Endodermal cell (in vitro differentiated cells): ENCODE results near the gene TMEM33. TPM values are rescaled to one million over a fixed set of nuclear protein-coding genes. Genes with fewer than 3 reads are reported as not detected.

Experiments
- DNase-seq: peaks from one replicate; pipeline ENCODE4 v3.0.0-alpha.2; 2017
- H3K27ac ChIP-seq: 2 replicates; pipeline ENCODE4 v1.5.1; 2013; ENCODE audit warnings: mild to moderate bottlenecking, low read depth, low read length, moderate library complexity
- H3K27me3 ChIP-seq: 2 replicates; pipeline ENCODE4 v1.6.1; 2013; ENCODE audit warnings: mild to moderate bottlenecking, low read length, moderate library complexity; ENCODE audit not compliant: insufficient read depth, control insufficient read depth, poor library complexity, severe bottlenecking
- H3K36me3 ChIP-seq: 2 replicates; pipeline ENCODE4 v1.7.0; 2013; ENCODE audit warnings: mild to moderate bottlenecking, low read length, moderate library complexity; ENCODE audit not compliant: control insufficient read depth, insufficient read depth
- H3K4me1 ChIP-seq: one replicate; pipeline ENCODE4 v1.7.0; 2013; ENCODE audit warnings: low read length; ENCODE audit not compliant: control insufficient read depth, insufficient read depth
- H3K4me3 ChIP-seq: 2 replicates; pipeline ENCODE4 v1.5.1; 2013; ENCODE audit warnings: mild to moderate bottlenecking, low read length, moderate library complexity
- H3K9ac ChIP-seq: 2 replicates; pipeline ENCODE4 v1.6.1; 2013; ENCODE audit warnings: mild to moderate bottlenecking, low read length, moderate library complexity; ENCODE audit not compliant: poor library complexity, severe bottlenecking; ENCODE audit errors: extremely low read depth
- H3K9me3 ChIP-seq: 2 replicates; pipeline ENCODE4 v1.6.1; 2013; ENCODE audit warnings: mild to moderate bottlenecking, low read length, moderate library complexity; ENCODE audit not compliant: control insufficient read depth
- H3K27ac Mint-ChIP-seq: 2 replicates; pipeline ENCODE4 v1.8.0; 2020; ENCODE audit warnings: mixed read lengths
- H3K27me3 Mint-ChIP-seq: 2 replicates; pipeline ENCODE4 v1.8.0; 2021; ENCODE audit warnings: mild to moderate bottlenecking, mixed read lengths; ENCODE audit not compliant: insufficient read depth
- H3K36me3 Mint-ChIP-seq: 2 replicates; pipeline ENCODE4 v1.8.0; 2020; ENCODE audit warnings: low read depth, mixed read lengths
- H3K4me1 Mint-ChIP-seq: 2 replicates; pipeline ENCODE4 v1.8.0; 2020; ENCODE audit warnings: mixed read lengths
- H3K4me3 Mint-ChIP-seq: 2 replicates; pipeline ENCODE4 v1.8.0; 2020; ENCODE audit warnings: mild to moderate bottlenecking, moderate library complexity, mixed read lengths
- H3K9me3 Mint-ChIP-seq: 2 replicates; pipeline ENCODE4 v1.8.0; 2020; ENCODE audit warnings: mild to moderate bottlenecking, mixed read lengths
- WGBS, 2 experiments: methylation state at CpG; one replicate each; pipeline versions ENCODE4 v1.1.5 to v1.1.7; 2013; ENCODE audit warnings: missing lambda C conversion rate in 2 of 2, mixed read lengths in 1 of 2; ENCODE audit not compliant: insufficient coverage in 1 of 2, insufficient read length in 1 of 2; 5-methylcytosine and 5-hydroxymethylcytosine counted together
- total RNA-seq, 2 donors: library from RNA; stranded (reverse); fragmentation: NEBNext Ultra II Directional in 1 of 2; extraction: Animal tissue kit (Norgen Biotek cat#: 25700) in 1 of 2; gene quantifications; 2 replicates in 1 of 2; 3 replicates in 1 of 2; pipeline ENCODE4 v1.2.1, GENCODE V29; 2021
- TF ChIP-seq, protein P1 (sequence below): fragments of 200-600 bp; sonication (generic); conservative IDR thresholded peaks from 2 replicates; pipeline ENCODE4 v1.5.0; 2021; ENCODE audit warnings: antibody characterized with exemption, mild to moderate bottlenecking

Gene TMEM33
- total RNA-seq, 2 donors from 2014 or later, result 80.0 to 84.1 TPM

DNA sequence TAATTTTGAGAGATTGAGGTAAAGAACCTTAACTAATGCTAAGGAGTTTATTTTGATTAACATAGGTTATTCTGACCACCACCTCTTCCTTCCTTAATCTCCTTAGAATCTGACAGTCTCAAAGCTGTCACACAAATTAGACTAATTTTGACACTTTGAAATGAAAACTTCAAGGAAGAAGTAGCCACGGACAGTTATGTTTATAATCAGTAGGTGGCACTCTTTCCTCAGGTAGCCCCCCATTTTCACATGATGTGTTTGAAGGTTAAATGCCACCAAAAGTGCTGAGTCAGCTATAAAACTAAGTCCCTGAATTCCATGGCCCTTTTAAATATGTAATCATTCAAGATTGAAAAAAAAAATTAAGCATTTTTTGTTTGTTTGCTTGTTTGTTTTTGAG, 22.4 kb downstream of the TMEM33 start:
- Mint-ChIP-seq H3K4me1 (no peaks in the 10 kb centered on the region), H3K36me3 (peaks cover 22% of the 10 kb centered on the region), H3K27me3 (no peaks in the 10 kb centered on the region), H3K9me3 (no peaks in the 10 kb centered on the region), H3K27ac (no peak overlapping the region), H3K4me3 (no peak overlapping the region)
- Histone ChIP-seq H3K27me3 (no peaks in the 10 kb centered on the region), H3K27ac (no peak overlapping the region), H3K4me1 (no peaks in the 10 kb centered on the region), H3K9ac (no peak overlapping the region), H3K9me3 (no peaks in the 10 kb centered on the region), H3K36me3 (peaks cover 44% of the 10 kb centered on the region), H3K4me3 (no peak overlapping the region)
- TF ChIP-seq, protein P1, sequence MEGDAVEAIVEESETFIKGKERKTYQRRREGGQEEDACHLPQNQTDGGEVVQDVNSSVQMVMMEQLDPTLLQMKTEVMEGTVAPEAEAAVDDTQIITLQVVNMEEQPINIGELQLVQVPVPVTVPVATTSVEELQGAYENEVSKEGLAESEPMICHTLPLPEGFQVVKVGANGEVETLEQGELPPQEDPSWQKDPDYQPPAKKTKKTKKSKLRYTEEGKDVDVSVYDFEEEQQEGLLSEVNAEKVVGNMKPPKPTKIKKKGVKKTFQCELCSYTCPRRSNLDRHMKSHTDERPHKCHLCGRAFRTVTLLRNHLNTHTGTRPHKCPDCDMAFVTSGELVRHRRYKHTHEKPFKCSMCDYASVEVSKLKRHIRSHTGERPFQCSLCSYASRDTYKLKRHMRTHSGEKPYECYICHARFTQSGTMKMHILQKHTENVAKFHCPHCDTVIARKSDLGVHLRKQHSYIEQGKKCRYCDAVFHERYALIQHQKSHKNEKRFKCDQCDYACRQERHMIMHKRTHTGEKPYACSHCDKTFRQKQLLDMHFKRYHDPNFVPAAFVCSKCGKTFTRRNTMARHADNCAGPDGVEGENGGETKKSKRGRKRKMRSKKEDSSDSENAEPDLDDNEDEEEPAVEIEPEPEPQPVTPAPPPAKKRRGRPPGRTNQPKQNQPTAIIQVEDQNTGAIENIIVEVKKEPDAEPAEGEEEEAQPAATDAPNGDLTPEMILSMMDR, result peak; percentile 82
- WGBS, 2 experiments, result 56 to 60% methylated on average over 1 of the region's 1 CpG
- DNase-seq, result no peak

DNA sequence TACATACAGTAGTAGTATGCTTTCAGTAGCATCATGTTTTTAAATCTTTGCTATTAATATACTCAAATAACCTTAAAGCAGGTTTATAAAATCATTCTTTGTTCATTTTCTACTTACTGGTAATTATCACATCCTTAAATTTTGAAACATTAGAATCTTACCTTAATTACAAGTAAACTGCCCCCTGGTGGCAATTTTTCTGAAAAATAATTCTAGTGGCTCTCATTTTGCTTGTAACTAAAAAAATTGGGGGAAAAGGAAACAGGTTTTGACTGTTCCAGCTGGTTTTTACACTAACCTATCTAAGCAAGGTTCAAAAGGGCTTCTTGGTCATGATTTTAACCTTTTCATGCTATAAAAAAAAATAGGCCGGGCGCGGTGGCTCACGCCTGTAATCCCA, 27.9 kb downstream of the TMEM33 start:
- Histone ChIP-seq H3K9ac (no peak overlapping the region), H3K9me3 (no peaks in the 10 kb centered on the region), H3K27ac (no peak overlapping the region), H3K4me3 (no peak overlapping the region), H3K36me3 (no peaks in the 10 kb centered on the region), H3K4me1 (no peaks in the 10 kb centered on the region), H3K27me3 (no peaks in the 10 kb centered on the region)
- DNase-seq, result no peak
- no peak overlapping the region for H3K4me3 Mint-ChIP-seq
- TF ChIP-seq, protein P1, result peak; percentile 75
- H3K27me3 Mint-ChIP-seq, result no peaks in the 10 kb centered on the region
- H3K36me3 Mint-ChIP-seq, result peaks cover under 1% of the 10 kb centered on the region
- H3K4me1 Mint-ChIP-seq, result no peaks in the 10 kb centered on the region
- WGBS, 2 experiments, result 97% methylated on average over 4 of the region's 4 CpGs; no CpG with 5 or more reads in 1 of the 2 experiments
- H3K9me3 Mint-ChIP-seq, result peaks cover under 1% of the 10 kb centered on the region
- no peak overlapping the region for H3K27ac Mint-ChIP-seq

DNA sequence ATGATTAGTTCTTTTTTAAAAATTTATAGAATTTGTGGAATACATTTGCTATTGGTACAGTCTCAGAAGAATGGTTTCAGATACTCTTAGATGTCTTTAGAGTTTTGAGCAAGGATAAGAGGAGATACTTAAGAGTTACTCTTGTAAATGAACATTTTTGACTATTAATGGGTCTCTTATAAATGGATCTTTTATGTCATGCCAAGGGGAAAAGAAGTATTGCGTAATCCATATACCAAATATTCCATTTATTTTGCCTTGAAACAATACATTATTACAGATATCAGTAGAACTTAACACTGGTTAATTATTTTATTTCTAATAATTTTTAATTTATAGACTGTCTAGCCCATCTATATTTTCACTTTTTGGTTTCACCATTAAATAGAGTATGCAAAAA, 29.2 kb downstream of the TMEM33 start:
- H3K4me1 ChIP-seq, result no peaks in the 10 kb centered on the region
- no peak overlapping the region for H3K27ac Mint-ChIP-seq
- no peak overlapping the region for H3K9ac ChIP-seq
- TF ChIP-seq, protein P1, result no peak
- peaks cover 4% of the 10 kb centered on the region for H3K36me3 Mint-ChIP-seq
- H3K36me3 ChIP-seq, result no peaks in the 10 kb centered on the region
- H3K27ac ChIP-seq, result no peak overlapping the region
- H3K4me3 Mint-ChIP-seq, result no peak overlapping the region
- DNase-seq, result no peak
- H3K4me3 ChIP-seq, result no peak overlapping the region
- no peaks in the 10 kb centered on the region for H3K9me3 ChIP-seq
- peaks cover 13% of the 10 kb centered on the region for H3K9me3 Mint-ChIP-seq
- H3K27me3 ChIP-seq, result no peaks in the 10 kb centered on the region
- H3K27me3 Mint-ChIP-seq, result no peaks in the 10 kb centered on the region
- H3K4me1 Mint-ChIP-seq, result no peaks in the 10 kb centered on the region
- no CpG with 5 or more reads among the region's 1 CpG for WGBS, 2 experiments
